ENCODE data around the gene CYFIP1. TPM values are rescaled to one million over a fixed set of nuclear protein-coding genes. Genes with fewer than 3 reads are reported as not detected.

The CYFIP1 gene
- total and polyA plus RNA-seq, 2 of the 8 experiments (the other 6 are each of a cell fraction or from before 2014, with no cell fraction given) = 38.6 to 81.7 TPM

DNA sequence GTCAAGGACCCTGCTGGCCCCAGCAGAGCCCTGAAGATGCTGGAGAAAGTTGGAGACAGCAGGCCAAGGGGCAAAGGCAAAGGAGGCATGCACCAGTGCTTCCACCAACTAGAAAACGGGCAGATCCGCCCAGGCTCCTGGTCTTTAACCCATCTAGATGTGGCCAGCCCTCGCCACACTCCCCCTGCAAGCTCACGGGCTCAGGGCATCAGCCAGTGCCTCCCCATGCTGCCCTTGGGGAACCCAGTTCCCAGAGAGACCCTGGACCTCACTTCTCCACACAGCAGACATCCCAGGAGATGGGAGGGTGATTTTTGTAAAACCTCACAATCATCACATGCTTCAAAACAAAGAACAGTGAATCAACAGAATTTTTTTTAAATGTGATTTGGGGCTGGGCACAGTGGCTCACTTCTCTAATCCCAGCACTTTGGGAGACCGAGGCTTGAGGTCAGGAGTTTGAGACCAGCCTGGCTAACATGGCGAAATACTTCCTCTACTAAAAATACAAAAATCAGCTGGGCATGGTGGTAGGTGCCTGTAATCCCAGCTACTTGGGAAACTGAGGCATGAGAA, 24.5 kb downstream of the CYFIP1 start:
- H2BK20ac ChIP-seq (ENCODE audit: low read length) = no peak overlapping the region
- no peak overlapping the region for H3K4ac ChIP-seq (replicated peaks; ENCODE audit: insufficient read length, low read depth, low read length)
- peaks cover 22% of the 10 kb centered on the region for H3K79me1 ChIP-seq (ENCODE audit: low read depth, low read length)
- H4K20me1 ChIP-seq (replicated peaks in 1 of 2; ENCODE audit: control insufficient read depth in 1 of 2, insufficient read depth in 2 of 2, low read length in 2 of 2) = peaks cover 42 to 55% of the 10 kb centered on the region in 2 experiments
- no peak overlapping the region for H2AK5ac ChIP-seq (ENCODE audit: low read depth, low read length)
- H3K56ac ChIP-seq (replicated peaks; ENCODE audit: insufficient read length, low read depth, low read length) = no peak overlapping the region
- H2BK120ac ChIP-seq (replicated peaks; ENCODE audit: low read depth, low read length) = no peak overlapping the region
- H3K9ac ChIP-seq (replicated peaks in 1 of 4; ENCODE audit: extremely low read depth in 1 of 4, low read depth in 3 of 4, low read length in 3 of 4) = no peak overlapping the region
- no peak overlapping the region for H3K18ac ChIP-seq (ENCODE audit: extremely low read depth, low read length)
- no peak overlapping the region for H3K4me2 ChIP-seq (ENCODE audit: insufficient read depth in 1 of 2, low read depth in 2 of 2, low read length in 2 of 2)
- no peak overlapping the region for H3K14ac ChIP-seq (ENCODE audit: insufficient read length)
- peaks cover 0 to 15% of the 10 kb centered on the region in 2 experiments; a peak in 2 of 4 replicates for H3K79me2 ChIP-seq (ENCODE audit: control insufficient read depth in 1 of 2, insufficient read depth in 2 of 2, low read length in 2 of 2)
- no peak overlapping the region for H2BK5ac ChIP-seq (ENCODE audit: low read depth, low read length)
- H4K91ac ChIP-seq (replicated peaks; ENCODE audit: insufficient read length, low read length) = no peak overlapping the region
- H4K8ac ChIP-seq (ENCODE audit: extremely low read depth, insufficient read depth, low read length) = no peak overlapping the region
- H3K27me3 ChIP-seq (replicated peaks in 1 of 4; ENCODE audit: control insufficient read depth in 3 of 4, extremely low read depth in 1 of 4, insufficient read depth in 3 of 4, low read length in 3 of 4) = peaks cover 8 to 48% (median 24%) of the 10 kb centered on the region in 4 experiments
- FAIRE-seq (no peak), DNase-seq (ENCODE audit: low read depth in 1 of 2, low spot score in 2 of 2) (no peak)
- ChIA-PET CTCF (ENCODE audit: partially characterized antibody) (no interaction called here), POLR2A (ENCODE audit: partially characterized antibody) (no interaction called here)
- H3K9me3 ChIP-seq (ENCODE audit: insufficient read depth in 2 of 2, low read depth in 1 of 2, low read length in 1 of 2) = no peaks in the 10 kb centered on the region; a peak in 1 of 4 replicates
- no peak overlapping the region for H3K23ac ChIP-seq (ENCODE audit: insufficient read length)
- WGBS, 2 experiments (ENCODE audit: extremely low coverage in 1 of 2, insufficient coverage in 1 of 2, insufficient read length in 1 of 2, insufficient replicate concordance in 2 of 2, low coverage in 1 of 2, low lambda C conversion rate in 2 of 2, missing lambda C conversion rate in 1 of 2) = 96% methylated on average over 6 of the region's 6 CpGs; no CpG with 5 or more reads in 1 of the 2 experiments
- no peak overlapping the region for H3K27ac ChIP-seq (ENCODE audit: low read depth, low read length)
- no peak overlapping the region for H3K4me3 ChIP-seq (ENCODE audit: extremely low read depth in 1 of 4, insufficient read depth in 2 of 4, low read depth in 3 of 4, low read length in 4 of 4)
- H3K4me1 ChIP-seq (replicated peaks in 1 of 4; ENCODE audit: control insufficient read depth in 3 of 4, insufficient read depth in 4 of 4, low read length in 3 of 4) = peaks cover 3 to 10% (median 6%) of the 10 kb centered on the region in 4 experiments; a peak in 6 of 7 replicates
- H2BK12ac ChIP-seq (ENCODE audit: low read depth, low read length) = no peak overlapping the region
- H4K5ac ChIP-seq (ENCODE audit: insufficient read length, low read depth, low read length) = no peak overlapping the region
- H2AFZ ChIP-seq (ENCODE audit: low read length) = no peak overlapping the region
- H2BK15ac ChIP-seq (ENCODE audit: low read length) = no peak overlapping the region
- no peaks in the 10 kb centered on the region for H3K36me3 ChIP-seq (ENCODE audit: control insufficient read depth in 2 of 4, insufficient read depth in 4 of 4, low read length in 3 of 4)
- no peaks in the 10 kb centered on the region for H3K23me2 ChIP-seq (ENCODE audit: low read depth, low read length)
- TF ChIP-seq RAD21 (IDR thresholded peaks at IDR 0.05 in 1 of 2, conservative IDR thresholded peaks at IDR 0.05 in 1 of 2; ENCODE audit: low read depth in 2 of 2, low read length in 2 of 2) (no peak), CREB1 (IDR thresholded peaks at IDR 0.05) (no peak), YY1 (IDR thresholded peaks at IDR 0.05; ENCODE audit: low read depth, low read length) (no peak), KDM4A (IDR thresholded peaks at IDR 0.05; ENCODE audit: low read depth, low read length, severe bottlenecking) (no peak), ZNF274 (IDR thresholded peaks at IDR 0.05; ENCODE audit: borderline replicate concordance, extremely low read depth, low read length) (no peak), SIRT6 (IDR thresholded peaks at IDR 0.05; ENCODE audit: low read length) (no peak), BRCA1 (IDR thresholded peaks at IDR 0.05; ENCODE audit: low read depth, low read length) (no peak), CTBP2 (IDR thresholded peaks at IDR 0.05; ENCODE audit: borderline replicate concordance, insufficient read depth, insufficient read length, low read length) (no peak), SAP30 (IDR thresholded peaks at IDR 0.05; ENCODE audit: insufficient read depth, insufficient replicate concordance, low read length) (no peak)
- TF ChIP-seq, protein P1, sequence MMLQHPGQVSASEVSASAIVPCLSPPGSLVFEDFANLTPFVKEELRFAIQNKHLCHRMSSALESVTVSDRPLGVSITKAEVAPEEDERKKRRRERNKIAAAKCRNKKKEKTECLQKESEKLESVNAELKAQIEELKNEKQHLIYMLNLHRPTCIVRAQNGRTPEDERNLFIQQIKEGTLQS (IDR thresholded peaks at IDR 0.05; ENCODE audit: insufficient read depth, low read depth, low read length) = no peak
- TF ChIP-seq, protein P2, sequence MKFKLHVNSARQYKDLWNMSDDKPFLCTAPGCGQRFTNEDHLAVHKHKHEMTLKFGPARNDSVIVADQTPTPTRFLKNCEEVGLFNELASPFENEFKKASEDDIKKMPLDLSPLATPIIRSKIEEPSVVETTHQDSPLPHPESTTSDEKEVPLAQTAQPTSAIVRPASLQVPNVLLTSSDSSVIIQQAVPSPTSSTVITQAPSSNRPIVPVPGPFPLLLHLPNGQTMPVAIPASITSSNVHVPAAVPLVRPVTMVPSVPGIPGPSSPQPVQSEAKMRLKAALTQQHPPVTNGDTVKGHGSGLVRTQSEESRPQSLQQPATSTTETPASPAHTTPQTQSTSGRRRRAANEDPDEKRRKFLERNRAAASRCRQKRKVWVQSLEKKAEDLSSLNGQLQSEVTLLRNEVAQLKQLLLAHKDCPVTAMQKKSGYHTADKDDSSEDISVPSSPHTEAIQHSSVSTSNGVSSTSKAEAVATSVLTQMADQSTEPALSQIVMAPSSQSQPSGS (IDR thresholded peaks at IDR 0.05; ENCODE audit: low read length) = no peak

All from H1 (cell line).